Endodermal cell (in vitro differentiated cells): ENCODE measurements around the gene CCDC106. TPM values are rescaled to one million over a fixed set of nuclear protein-coding genes. Genes with fewer than 3 reads are reported as not detected.

ENCODE experiments used
- DNase-seq: peaks from one replicate; pipeline ENCODE4 v3.0.0-alpha.2; 2017
- H3K27ac ChIP-seq: 2 replicates; pipeline ENCODE4 v1.5.1; 2013; ENCODE audit warnings: mild to moderate bottlenecking, low read depth, low read length, moderate library complexity
- H3K27me3 ChIP-seq: 2 replicates; pipeline ENCODE4 v1.6.1; 2013; ENCODE audit warnings: mild to moderate bottlenecking, low read length, moderate library complexity; ENCODE audit not compliant: insufficient read depth, control insufficient read depth, poor library complexity, severe bottlenecking
- H3K36me3 ChIP-seq: 2 replicates; pipeline ENCODE4 v1.7.0; 2013; ENCODE audit warnings: mild to moderate bottlenecking, low read length, moderate library complexity; ENCODE audit not compliant: control insufficient read depth, insufficient read depth
- H3K4me1 ChIP-seq: one replicate; pipeline ENCODE4 v1.7.0; 2013; ENCODE audit warnings: low read length; ENCODE audit not compliant: control insufficient read depth, insufficient read depth
- H3K4me3 ChIP-seq: 2 replicates; pipeline ENCODE4 v1.5.1; 2013; ENCODE audit warnings: mild to moderate bottlenecking, low read length, moderate library complexity
- H3K9ac ChIP-seq: 2 replicates; pipeline ENCODE4 v1.6.1; 2013; ENCODE audit warnings: mild to moderate bottlenecking, low read length, moderate library complexity; ENCODE audit not compliant: poor library complexity, severe bottlenecking; ENCODE audit errors: extremely low read depth
- H3K9me3 ChIP-seq: 2 replicates; pipeline ENCODE4 v1.6.1; 2013; ENCODE audit warnings: mild to moderate bottlenecking, low read length, moderate library complexity; ENCODE audit not compliant: control insufficient read depth
- H3K27ac Mint-ChIP-seq: 2 replicates; pipeline ENCODE4 v1.8.0; 2020; ENCODE audit warnings: mixed read lengths
- H3K27me3 Mint-ChIP-seq: 2 replicates; pipeline ENCODE4 v1.8.0; 2021; ENCODE audit warnings: mild to moderate bottlenecking, mixed read lengths; ENCODE audit not compliant: insufficient read depth
- H3K36me3 Mint-ChIP-seq: 2 replicates; pipeline ENCODE4 v1.8.0; 2020; ENCODE audit warnings: low read depth, mixed read lengths
- H3K4me1 Mint-ChIP-seq: 2 replicates; pipeline ENCODE4 v1.8.0; 2020; ENCODE audit warnings: mixed read lengths
- H3K4me3 Mint-ChIP-seq: 2 replicates; pipeline ENCODE4 v1.8.0; 2020; ENCODE audit warnings: mild to moderate bottlenecking, moderate library complexity, mixed read lengths
- H3K9me3 Mint-ChIP-seq: 2 replicates; pipeline ENCODE4 v1.8.0; 2020; ENCODE audit warnings: mild to moderate bottlenecking, mixed read lengths
- CTCF ChIP-seq: fragments of 200-600 bp; sonication (generic); conservative IDR thresholded peaks from 2 replicates; pipeline ENCODE4 v1.5.0; 2021; ENCODE audit warnings: antibody characterized with exemption, mild to moderate bottlenecking
- WGBS, 2 experiments: methylation state at CpG; one replicate each; pipeline versions ENCODE4 v1.1.5 to v1.1.7; 2013; ENCODE audit warnings: missing lambda C conversion rate in 2 of 2, mixed read lengths in 1 of 2; ENCODE audit not compliant: insufficient coverage in 1 of 2, insufficient read length in 1 of 2; 5-methylcytosine and 5-hydroxymethylcytosine counted together
- total RNA-seq, 2 donors: library from RNA; stranded (reverse); fragmentation: NEBNext Ultra II Directional in 1 of 2; extraction: Animal tissue kit (Norgen Biotek cat#: 25700) in 1 of 2; gene quantifications; 2 replicates in 1 of 2; 3 replicates in 1 of 2; pipeline ENCODE4 v1.2.1, GENCODE V29; 2021

CCDC106 gene
- total RNA-seq, 2 donors from 2014 or later, result 18.0 to 24.9 TPM

- H3K27ac Mint-ChIP-seq, result peak overlapping the region; percentile 21
- peaks cover 25% of the 10 kb centered on the region for H3K4me1 Mint-ChIP-seq
- WGBS, 2 experiments, result 76 to 80% methylated on average over 4 to 7 of the region's 7 CpGs
Measured at GRCh38 chr19:55656552-55656951, 8.5 kb downstream of the CCDC106 start.

GRCh38 chr19:55656988-55657747 lies 9.2 kb downstream of the CCDC106 start:
- Histone ChIP-seq H3K27me3 (no peaks in the 10 kb centered on the region), H3K4me3 (peak overlapping the region; percentile 97), H3K27ac (no peak overlapping the region), H3K4me1 (peaks cover 5% of the 10 kb centered on the region), H3K9ac (peak overlapping the region; percentile 94), H3K9me3 (no peaks in the 10 kb centered on the region), H3K36me3 (peaks cover 27% of the 10 kb centered on the region)
- no peak for DNase-seq
- peak overlapping the region; percentile 94 for H3K4me3 Mint-ChIP-seq
- 78 to 87% methylated on average over 13 to 18 of the region's 18 CpGs for whole genome bisulfite sequencing, 2 experiments
- H3K4me1 Mint-ChIP-seq, result peaks cover 24% of the 10 kb centered on the region
- TF ChIP-seq CTCF, result no peak
- H3K27me3 Mint-ChIP-seq, result no peaks in the 10 kb centered on the region
- H3K9me3 Mint-ChIP-seq, result no peaks in the 10 kb centered on the region
- peaks cover 27% of the 10 kb centered on the region for H3K36me3 Mint-ChIP-seq
- peak overlapping the region; percentile 42 for H3K27ac Mint-ChIP-seq

More at GRCh38 chr19:55656552-55656951, 8.5 kb downstream of the CCDC106 start:
- no peak for DNase-seq
- Mint-ChIP-seq H3K27me3 (no peaks in the 10 kb centered on the region), H3K36me3 (peaks cover 24% of the 10 kb centered on the region), H3K9me3 (no peaks in the 10 kb centered on the region), H3K4me3 (peak overlapping the region; percentile 94)
- Histone ChIP-seq H3K36me3 (peaks cover 26% of the 10 kb centered on the region), H3K4me3 (peak overlapping the region; percentile 97), H3K27me3 (no peaks in the 10 kb centered on the region), H3K9me3 (no peaks in the 10 kb centered on the region), H3K4me1 (peaks cover 5% of the 10 kb centered on the region), H3K9ac (peak overlapping the region; percentile 94), H3K27ac (no peak overlapping the region)
- no peak for TF ChIP-seq CTCF

- H3K27me3 ChIP-seq, result no peaks in the 10 kb centered on the region
- no peak for TF ChIP-seq CTCF
- H3K9ac ChIP-seq, result no peak overlapping the region
- Mint-ChIP-seq H3K4me3 (no peak overlapping the region), H3K4me1 (peaks cover 22% of the 10 kb centered on the region), H3K9me3 (no peaks in the 10 kb centered on the region), H3K27me3 (no peaks in the 10 kb centered on the region), H3K27ac (peak overlapping the region; percentile 68), H3K36me3 (peaks cover 39% of the 10 kb centered on the region)
- DNase-seq, result no peak
- H3K9me3 ChIP-seq, result no peaks in the 10 kb centered on the region
- H3K4me3 ChIP-seq, result no peak overlapping the region
- H3K4me1 ChIP-seq, result peaks cover 5% of the 10 kb centered on the region
- peaks cover 41% of the 10 kb centered on the region for H3K36me3 ChIP-seq
- no peak overlapping the region for H3K27ac ChIP-seq
- WGBS, 2 experiments, result 95% methylated on average over 31 to 37 of the region's 37 CpGs
Measured at GRCh38 chr19:55658846-55659459, 10.9 kb downstream of the CCDC106 start.
